ENCODE data around the gene DENND2A. TPM values are rescaled to one million over a fixed set of nuclear protein-coding genes. Genes with fewer than 3 reads are reported as not detected.

Gene DENND2A
- total and polyA plus RNA-seq, 2 donors (not counting 1 experiment from before 2014, with no cell fraction given), result 30.6 to 39.0 TPM

DNA sequence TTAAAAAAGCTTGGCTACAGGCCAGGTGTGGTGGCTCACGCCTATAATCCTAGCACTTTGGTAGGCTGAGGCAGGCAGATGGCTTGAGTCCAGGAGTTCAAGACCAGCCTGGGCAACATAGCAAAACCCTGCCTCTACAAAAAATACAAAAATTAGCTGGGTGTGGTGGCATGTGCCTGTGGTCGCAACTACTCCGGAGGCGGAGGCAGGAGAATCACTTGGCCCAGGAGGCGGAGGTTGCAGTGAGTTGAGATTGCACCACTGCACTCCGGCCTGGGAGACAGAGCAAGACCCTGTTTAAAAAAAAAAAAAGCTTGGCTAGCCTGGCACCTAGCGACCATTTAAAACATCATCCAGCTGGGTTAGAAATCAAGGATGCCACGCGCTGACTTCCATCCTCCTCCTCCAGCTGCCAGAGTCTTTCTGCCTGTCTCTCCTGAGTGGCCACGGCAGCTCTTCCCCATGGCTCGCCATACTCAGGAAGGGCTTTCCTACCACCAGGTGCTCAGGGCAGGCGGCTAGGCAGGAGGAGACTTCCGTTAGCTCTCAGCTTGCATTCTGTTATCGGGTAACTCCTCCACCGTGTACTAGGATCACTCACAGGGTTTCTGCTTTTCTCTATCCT lies 45.0 kb downstream of the DENND2A start:
- no peak overlapping the region for H2AFZ ChIP-seq (ENCODE audit: low read length)
- H4K20me1 ChIP-seq (ENCODE audit: control insufficient read depth, extremely low read depth, insufficient read depth, low read length), result no peaks in the 10 kb centered on the region
- no peak overlapping the region for H3K4me3 ChIP-seq (replicated peaks in 1 of 4; ENCODE audit: control extremely low read depth in 1 of 4, insufficient read depth in 1 of 4, low read depth in 3 of 4, low read length in 4 of 4)
- no peak overlapping the region for H3K4me2 ChIP-seq (ENCODE audit: extremely low read depth, insufficient read depth, low read length)
- peaks cover 5% of the 10 kb centered on the region for H3K4me1 ChIP-seq (ENCODE audit: control insufficient read depth, extremely low read depth, insufficient read depth, low read length)
- no peak overlapping the region for H3K9ac ChIP-seq (ENCODE audit: insufficient read depth, low read length)
- no peaks in the 10 kb centered on the region for H3K79me2 ChIP-seq (ENCODE audit: control insufficient read depth, insufficient read depth, low read length)
- TF ChIP-seq EZH2 (IDR thresholded peaks at IDR 0.05; ENCODE audit: low read length, missing control alignments), result no peak
- TF ChIP-seq, protein P1, sequence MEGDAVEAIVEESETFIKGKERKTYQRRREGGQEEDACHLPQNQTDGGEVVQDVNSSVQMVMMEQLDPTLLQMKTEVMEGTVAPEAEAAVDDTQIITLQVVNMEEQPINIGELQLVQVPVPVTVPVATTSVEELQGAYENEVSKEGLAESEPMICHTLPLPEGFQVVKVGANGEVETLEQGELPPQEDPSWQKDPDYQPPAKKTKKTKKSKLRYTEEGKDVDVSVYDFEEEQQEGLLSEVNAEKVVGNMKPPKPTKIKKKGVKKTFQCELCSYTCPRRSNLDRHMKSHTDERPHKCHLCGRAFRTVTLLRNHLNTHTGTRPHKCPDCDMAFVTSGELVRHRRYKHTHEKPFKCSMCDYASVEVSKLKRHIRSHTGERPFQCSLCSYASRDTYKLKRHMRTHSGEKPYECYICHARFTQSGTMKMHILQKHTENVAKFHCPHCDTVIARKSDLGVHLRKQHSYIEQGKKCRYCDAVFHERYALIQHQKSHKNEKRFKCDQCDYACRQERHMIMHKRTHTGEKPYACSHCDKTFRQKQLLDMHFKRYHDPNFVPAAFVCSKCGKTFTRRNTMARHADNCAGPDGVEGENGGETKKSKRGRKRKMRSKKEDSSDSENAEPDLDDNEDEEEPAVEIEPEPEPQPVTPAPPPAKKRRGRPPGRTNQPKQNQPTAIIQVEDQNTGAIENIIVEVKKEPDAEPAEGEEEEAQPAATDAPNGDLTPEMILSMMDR (conservative IDR thresholded peaks at IDR 0.05 in 1 of 2, IDR thresholded peaks at IDR 0.05 in 1 of 2; ENCODE audit: low read depth in 1 of 2, low read length in 2 of 2), result no peak
- no peak overlapping the region for H3K27ac ChIP-seq (ENCODE audit: insufficient read depth, low read length)
- no peaks in the 10 kb centered on the region for H3K9me3 ChIP-seq (ENCODE audit: control insufficient read depth, insufficient read depth, low read depth, low read length)
- H3K36me3 ChIP-seq (ENCODE audit: control insufficient read depth, insufficient read depth, low read length), result no peaks in the 10 kb centered on the region
- H3K27me3 ChIP-seq (ENCODE audit: control insufficient read depth, insufficient read depth, low read length), result no peaks in the 10 kb centered on the region
- DNase-seq (ENCODE audit: low read depth in 2 of 2), result no peak

DNA sequence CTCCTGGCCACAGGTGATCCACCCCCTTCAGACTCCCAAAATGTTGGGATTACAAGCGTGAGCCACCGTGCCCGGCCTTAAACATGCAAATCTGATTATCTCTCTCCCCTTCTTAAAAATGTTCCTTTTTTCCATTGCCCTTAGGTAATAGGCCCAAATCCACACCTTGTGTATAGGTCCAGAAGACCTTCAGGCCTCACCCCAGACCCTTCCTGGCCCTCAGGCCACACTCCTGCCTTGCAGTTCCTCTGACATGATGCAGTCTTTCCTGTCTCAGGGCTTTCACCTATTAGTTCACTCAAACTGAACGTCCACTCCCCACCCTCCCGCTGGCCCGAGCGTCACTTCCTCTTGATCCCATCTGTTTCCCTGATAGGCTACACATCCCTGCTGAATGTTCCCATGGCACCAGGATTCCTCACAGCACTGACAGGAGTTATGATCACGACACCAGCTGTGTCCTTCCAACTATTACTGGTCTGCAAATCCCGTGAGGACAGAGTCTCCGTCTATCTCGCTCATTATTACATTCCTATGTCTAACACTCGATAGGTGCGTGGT lies 46.4 kb downstream of the DENND2A start:
- Histone ChIP-seq H3K4me2 (ENCODE audit: extremely low read depth, insufficient read depth, low read length) (no peak overlapping the region), H3K9me3 (ENCODE audit: control insufficient read depth, insufficient read depth, low read depth, low read length) (no peaks in the 10 kb centered on the region)
- no peak for TF ChIP-seq EZH2 (IDR thresholded peaks at IDR 0.05; ENCODE audit: low read length, missing control alignments)
- TF ChIP-seq, protein P1 (conservative IDR thresholded peaks at IDR 0.05 in 1 of 2, IDR thresholded peaks at IDR 0.05 in 1 of 2; ENCODE audit: low read depth in 1 of 2, low read length in 2 of 2), result no peak

DNA sequence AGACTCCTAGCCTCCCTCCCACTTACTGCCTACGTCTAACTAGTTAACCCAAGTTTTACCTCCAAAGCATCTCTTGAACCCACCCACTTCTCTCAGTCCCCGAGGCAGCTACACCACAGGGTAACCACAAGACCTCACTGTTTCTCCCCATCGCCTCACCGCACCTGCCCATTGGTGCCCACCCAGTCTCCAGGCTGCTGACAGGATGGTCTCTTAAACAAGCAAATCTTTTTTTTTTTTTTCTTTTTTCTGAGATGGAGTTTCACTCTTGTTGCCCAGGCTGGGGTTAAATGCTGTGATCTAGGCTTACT lies 47.0 kb downstream of the DENND2A start:
- no peak for DNase-seq (ENCODE audit: low read depth in 2 of 2)
- no peaks in the 10 kb centered on the region for H3K36me3 ChIP-seq (ENCODE audit: control insufficient read depth, insufficient read depth, low read length)
- H3K4me2 ChIP-seq (ENCODE audit: extremely low read depth, insufficient read depth, low read length), result no peak overlapping the region
- TF ChIP-seq EZH2 (IDR thresholded peaks at IDR 0.05; ENCODE audit: low read length, missing control alignments), result no peak
- TF ChIP-seq, protein P1 (conservative IDR thresholded peaks at IDR 0.05 in 1 of 2, IDR thresholded peaks at IDR 0.05 in 1 of 2; ENCODE audit: low read depth in 1 of 2, low read length in 2 of 2), result no peak
- no peak overlapping the region for H2AFZ ChIP-seq (ENCODE audit: low read length)
- no peak overlapping the region for H3K4me3 ChIP-seq (replicated peaks in 1 of 4; ENCODE audit: control extremely low read depth in 1 of 4, insufficient read depth in 1 of 4, low read depth in 3 of 4, low read length in 4 of 4)
- H3K4me1 ChIP-seq (ENCODE audit: control insufficient read depth, extremely low read depth, insufficient read depth, low read length), result peaks cover 5% of the 10 kb centered on the region
- no peaks in the 10 kb centered on the region for H3K27me3 ChIP-seq (ENCODE audit: control insufficient read depth, insufficient read depth, low read length)
- H3K9ac ChIP-seq (ENCODE audit: insufficient read depth, low read length), result no peak overlapping the region
- no peak overlapping the region for H3K27ac ChIP-seq (ENCODE audit: insufficient read depth, low read length)
- H3K79me2 ChIP-seq (ENCODE audit: control insufficient read depth, insufficient read depth, low read length), result no peaks in the 10 kb centered on the region
- no peaks in the 10 kb centered on the region for H4K20me1 ChIP-seq (ENCODE audit: control insufficient read depth, extremely low read depth, insufficient read depth, low read length)
- H3K9me3 ChIP-seq (ENCODE audit: control insufficient read depth, insufficient read depth, low read depth, low read length), result no peaks in the 10 kb centered on the region

More for the DNA sequence above, 46.4 kb downstream of the DENND2A start:
- no peak overlapping the region for H3K4me3 ChIP-seq (replicated peaks in 1 of 4; ENCODE audit: control extremely low read depth in 1 of 4, insufficient read depth in 1 of 4, low read depth in 3 of 4, low read length in 4 of 4)
- H3K36me3 ChIP-seq (ENCODE audit: control insufficient read depth, insufficient read depth, low read length), result no peaks in the 10 kb centered on the region
- H2AFZ ChIP-seq (ENCODE audit: low read length), result no peak overlapping the region
- H3K4me1 ChIP-seq (ENCODE audit: control insufficient read depth, extremely low read depth, insufficient read depth, low read length), result peaks cover 5% of the 10 kb centered on the region
- no peaks in the 10 kb centered on the region for H3K79me2 ChIP-seq (ENCODE audit: control insufficient read depth, insufficient read depth, low read length)
- no peak overlapping the region for H3K9ac ChIP-seq (ENCODE audit: insufficient read depth, low read length)
- H3K27me3 ChIP-seq (ENCODE audit: control insufficient read depth, insufficient read depth, low read length), result no peaks in the 10 kb centered on the region
- no peaks in the 10 kb centered on the region for H4K20me1 ChIP-seq (ENCODE audit: control insufficient read depth, extremely low read depth, insufficient read depth, low read length)
- no peak overlapping the region for H3K27ac ChIP-seq (ENCODE audit: insufficient read depth, low read length)
- DNase-seq (ENCODE audit: low read depth in 2 of 2), result no peak

Data from fibroblast of lung (primary cell).